IMR-90 (cell line): ENCODE results near the gene TRMT11. TPM values are rescaled to one million over a fixed set of nuclear protein-coding genes. Genes with fewer than 3 reads are reported as not detected.

Source experiments
- ATAC-seq: fragments of 200-7000 bp; cut with Tn5 transposase; 2 replicates; pipeline ENCODE4 v1.9.1; 2020; ENCODE audit warnings: low read depth, mild to moderate bottlenecking, moderate library complexity
- BruUV-seq: library from RNA; stranded (reverse); fragments of 400-500 nt; replicated peaks from 2 replicates; lab custom pipeline; 2021; lab: Mats Ljungman, UMichigan
- CTCF ChIA-PET: fragments of 300-600 bp; formaldehyde crosslinking; extraction: SDS; loops from one replicate; lab custom pipeline; 2021; ENCODE audit warnings: antibody characterized with exemption; lab: Yijun Ruan, JAX
- POLR2A ChIA-PET: fragments of 300-600 bp; sonication (Branson Sonifier 250); formaldehyde crosslinking; loops from one replicate; lab custom pipeline; 2022; ENCODE audit warnings: antibody characterized with exemption; ENCODE audit not compliant: unreplicated experiment; lab: Charles Lee
- DNase-seq: peaks from one replicate; pipeline ENCODE4 v3.0.0; 2013
- H2AFZ ChIP-seq: replicated peaks from 2 replicates; pipeline ENCODE3; 2013; ENCODE audit warnings: low read length, mild to moderate bottlenecking; ENCODE audit not compliant: poor library complexity
- H2AK5ac ChIP-seq: 2 replicates; pipeline ENCODE4 v1.6.1; 2013; ENCODE audit warnings: low read depth, low read length, inconsistent platforms
- H2AK9ac ChIP-seq: replicated peaks from 2 replicates; pipeline ENCODE3; 2013; ENCODE audit warnings: mild to moderate bottlenecking, low read depth, low read length, moderate library complexity; ENCODE audit not compliant: poor library complexity
- H2BK120ac ChIP-seq: 2 replicates; pipeline ENCODE4 v1.6.1; 2013; ENCODE audit warnings: low read depth, low read length, inconsistent platforms
- H2BK15ac ChIP-seq: 3 replicates; pipeline ENCODE4 v1.6.1; 2013; ENCODE audit warnings: low read depth, low read length, inconsistent platforms
- H2BK20ac ChIP-seq: 2 replicates; pipeline ENCODE4 v1.6.1; 2013; ENCODE audit warnings: low read depth, mild to moderate bottlenecking, inconsistent platforms, low read length, moderate library complexity
- H2BK5ac ChIP-seq: 2 replicates; pipeline ENCODE4 v1.6.1; 2013; ENCODE audit warnings: mild to moderate bottlenecking, low read depth, low read length, inconsistent platforms; ENCODE audit not compliant: poor library complexity, severe bottlenecking
- H3K14ac ChIP-seq: replicated peaks from 2 replicates; pipeline ENCODE4 v1.6.1; 2013; ENCODE audit warnings: low read depth, low read length, inconsistent platforms
- H3K18ac ChIP-seq: 2 replicates; pipeline ENCODE4 v1.6.1; 2013; ENCODE audit warnings: low read depth, low read length, control low read depth
- H3K23ac ChIP-seq: 2 replicates; pipeline ENCODE4 v1.6.1; 2013; ENCODE audit warnings: low read depth, low read length, inconsistent platforms
- H3K27ac ChIP-seq: 2 replicates; pipeline ENCODE4 v1.5.1; 2013; ENCODE audit warnings: mild to moderate bottlenecking, control low read depth, low read length; ENCODE audit not compliant: insufficient read depth
- H3K27me3 ChIP-seq: 2 replicates; pipeline ENCODE4 v1.6.1; 2013; ENCODE audit warnings: low read length; ENCODE audit not compliant: control insufficient read depth, insufficient read depth
- H3K36me3 ChIP-seq: 2 replicates; pipeline ENCODE4 v1.6.1; 2013; ENCODE audit warnings: low read length, mixed read lengths; ENCODE audit not compliant: control insufficient read depth, insufficient read depth
- H3K4ac ChIP-seq: 2 replicates; pipeline ENCODE4 v1.6.1; 2013; ENCODE audit warnings: low read depth, low read length, inconsistent platforms
- H3K4me1 ChIP-seq: 2 replicates; pipeline ENCODE4 v1.6.1; 2013; ENCODE audit warnings: low read length, mixed read lengths; ENCODE audit not compliant: control insufficient read depth, insufficient read depth
- H3K4me2 ChIP-seq: 2 replicates; pipeline ENCODE4 v1.6.1; 2013; ENCODE audit warnings: low read depth, mild to moderate bottlenecking, control low read depth, low read length, moderate library complexity
- H3K4me3 ChIP-seq: 2 replicates; pipeline ENCODE4 v1.5.1; 2013; ENCODE audit warnings: low read depth, mild to moderate bottlenecking, control low read depth, low read length, moderate library complexity; ENCODE audit not compliant: insufficient read depth
- H3K56ac ChIP-seq: 2 replicates; pipeline ENCODE4 v1.6.1; 2013; ENCODE audit warnings: low read length, inconsistent platforms; ENCODE audit not compliant: insufficient read depth; ENCODE audit errors: extremely low read depth
- H3K79me1 ChIP-seq, 2 experiments: 2 replicates each; pipeline ENCODE4 v1.6.1; 2013; ENCODE audit warnings: low read length in 2 of 2, inconsistent platforms in 1 of 2, low read depth in 1 of 2
- H3K9ac ChIP-seq: 2 replicates; pipeline ENCODE4 v1.6.1; 2013; ENCODE audit warnings: low read depth, low read length, control low read depth
- H3K9me1 ChIP-seq: 2 replicates; pipeline ENCODE4 v1.6.1; 2013; ENCODE audit warnings: low read length, inconsistent platforms; ENCODE audit not compliant: insufficient read depth
- H3K9me3 ChIP-seq: 2 replicates; pipeline ENCODE4 v1.6.1; 2013; ENCODE audit warnings: low read length; ENCODE audit not compliant: control insufficient read depth, insufficient read depth
- H4K20me1 ChIP-seq: 2 replicates; pipeline ENCODE4 v1.6.1; 2013; ENCODE audit warnings: low read length, inconsistent platforms; ENCODE audit not compliant: insufficient read depth
- H4K5ac ChIP-seq: 2 replicates; pipeline ENCODE4 v1.6.1; 2013; ENCODE audit warnings: mild to moderate bottlenecking, low read depth, low read length, control low read depth
- H4K8ac ChIP-seq, 2 experiments: 2 replicates each; pipeline ENCODE4 v1.6.1; 2013; ENCODE audit warnings: low read depth in 2 of 2, low read length in 2 of 2, control low read depth in 1 of 2, inconsistent platforms in 1 of 2
- H4K91ac ChIP-seq: 2 replicates; pipeline ENCODE4 v1.6.1; 2013; ENCODE audit warnings: low read depth, low read length, inconsistent platforms; ENCODE audit not compliant: insufficient read depth
- BHLHE40 ChIP-seq: fragments of 150-350 bp; IDR thresholded peaks from 2 replicates; pipeline ENCODE4 v1.6.1; 2016; ENCODE audit warnings: mild to moderate bottlenecking, low read depth, low read length
- CEBPB ChIP-seq: IDR thresholded peaks from 2 replicates; pipeline ENCODE4 v1.6.1; 2012; ENCODE audit warnings: low read depth, low read length, improper control_type of control experiment
- CHD1 ChIP-seq: IDR thresholded peaks from 2 replicates; pipeline ENCODE4 v1.6.1; 2012; ENCODE audit warnings: low read depth, low read length, improper control_type of control experiment
- CTCF ChIP-seq: conservative IDR thresholded peaks from 2 replicates; pipeline ENCODE4 v1.5.1; 2012; ENCODE audit warnings: mild to moderate bottlenecking, low read depth, low read length, improper control_type of control experiment
- MAZ ChIP-seq: IDR thresholded peaks from 2 replicates; pipeline ENCODE4 v1.6.1; 2012; ENCODE audit warnings: low read depth, mild to moderate bottlenecking, low read length, improper control_type of control experiment, moderate library complexity, borderline replicate concordance
- POLR2A ChIP-seq: IDR thresholded peaks from 2 replicates; pipeline ENCODE4 v1.6.1; 2012; ENCODE audit warnings: mild to moderate bottlenecking, low read depth, low read length
- RAD21 ChIP-seq: IDR thresholded peaks from 2 replicates; pipeline ENCODE4 v1.6.1; 2012; ENCODE audit warnings: low read length, improper control_type of control experiment
- USF2 ChIP-seq: fragments of 150-350 bp; IDR thresholded peaks from 2 replicates; pipeline ENCODE4 v1.6.1; 2017; ENCODE audit warnings: mild to moderate bottlenecking, antibody characterized with exemption, low read length, low read depth
- WGBS, 2 experiments: methylation state at CpG; one replicate each; pipeline versions ENCODE4 v1.1.5 to v1.1.7; 2013; ENCODE audit warnings: missing lambda C conversion rate in 2 of 2; ENCODE audit not compliant: insufficient read length in 1 of 2; ENCODE audit errors: extremely low coverage in 2 of 2; 5-methylcytosine and 5-hydroxymethylcytosine counted together
- dilution Hi-C: fragments of 300-500 bp; cut with HindIII; formaldehyde crosslinking; loops from one replicate; pipeline ENCODE4 v1.14.3; 2018; ENCODE audit warnings: low sequenced_read_pairs; ENCODE audit not compliant: unreplicated experiment
- in situ Hi-C: fragments of 300-500 bp; cut with MboI; formaldehyde crosslinking; loops from 3 replicates; pipeline ENCODE4 v1.14.3; 2019; ENCODE audit warnings: low sequenced_read_pairs, inconsistent platforms, mixed read lengths
- intact Hi-C: fragments of 100-400 bp; cut with micrococcal nuclease; formaldehyde crosslinking; loops from 2 replicates; pipeline ENCODE4 v1.10.0; 2022
- polyA plus RNA-seq, 3 experiments: library from polyadenylated mRNA; depleted of rRNA; stranded (reverse); fragments of >200 nt; gene quantifications; 2 replicates each; pipeline ENCODE4 v1.2.3, GENCODE V29; 2012; ENCODE audit warnings: low replicate concordance in 1 of 3
- total RNA-seq: library from RNA; depleted of rRNA; stranded (reverse); fragments of >200 nt; gene quantifications from 2 replicates; pipeline ENCODE4 v1.2.3, GENCODE V29; 2012

Gene TRMT11
- total and polyA plus RNA-seq, 2 of the 4 experiments (the other 2 are of a cell fraction): 14.3 to 19.0 TPM

- H3K27me3 ChIP-seq: no peaks in the 10 kb centered on the region
- peaks cover 12% of the 10 kb centered on the region for H3K36me3 ChIP-seq
- no peak for TF ChIP-seq BHLHE40
- no peak for TF ChIP-seq USF2
- no peak for TF ChIP-seq RAD21
- no peak for TF ChIP-seq POLR2A
- TF ChIP-seq MAZ: no peak
- TF ChIP-seq CTCF: no peak
- TF ChIP-seq CHD1: no peak
- TF ChIP-seq CEBPB: no peak
- H3K4me2 ChIP-seq: no peak overlapping the region
- no peaks in the 10 kb centered on the region for H3K9me3 ChIP-seq
- no peak overlapping the region for H3K56ac ChIP-seq
- no peak overlapping the region for H2BK15ac ChIP-seq
- no peaks in the 10 kb centered on the region for H4K20me1 ChIP-seq
- no peak overlapping the region for H3K18ac ChIP-seq
- H2BK20ac ChIP-seq: no peak overlapping the region
- H4K8ac ChIP-seq: no peak overlapping the region
- H3K23ac ChIP-seq: no peak overlapping the region
- H3K27ac ChIP-seq: no peak overlapping the region
- H2AFZ ChIP-seq: no peak overlapping the region
- ChIA-PET POLR2A (no interaction called here), CTCF (no interaction called here)
- no peak overlapping the region for H4K91ac ChIP-seq
- in situ Hi-C loops: loop anchor here (25.0 kb wide), 2 partner anchors 311 to 1086 kb away; partner anchors contain the start of genes CENPW and RSPO3
- no peaks in the 10 kb centered on the region; a peak in 1 of 4 replicates for H3K79me1 ChIP-seq
- H2AK5ac ChIP-seq: no peak overlapping the region
- H3K9ac ChIP-seq: no peak overlapping the region
- DNase-seq (peak; percentile 17), ATAC-seq (no peak)
- no peak overlapping the region for H4K5ac ChIP-seq
- no peak overlapping the region for H3K4me3 ChIP-seq
- intact Hi-C loops: no loop called here
- H3K14ac ChIP-seq: no peak overlapping the region
- H3K4ac ChIP-seq: no peak overlapping the region
- no peaks in the 10 kb centered on the region for H3K9me1 ChIP-seq
- no peak overlapping the region for H2AK9ac ChIP-seq
- no peaks in the 10 kb centered on the region for H3K4me1 ChIP-seq
- H2BK5ac ChIP-seq: no peak overlapping the region
- no CpG with 5 or more reads among the region's 2 CpGs for WGBS, 2 experiments
- H2BK120ac ChIP-seq: no peak overlapping the region
- no TSS peak for BruUV-seq
- dilution Hi-C loops: no loop called here
These were observed 39.7 kb downstream of the TRMT11 start for GRCh38 chr6:126026001-126026400.
